Measurements from ENCODE around the gene GNAQ. TPM values are rescaled to one million over a fixed set of nuclear protein-coding genes. Genes with fewer than 3 reads are reported as not detected.

GNAQ gene
- total RNA-seq, 1 experiment from 2014 or later = 28.7 TPM

GRCh38 chr9:77744841-77745430 lies 286.7 kb downstream of the GNAQ start:
- H3K27ac ChIP-seq (ENCODE audit: low read depth, low read length) = no peak overlapping the region
- no peaks in the 10 kb centered on the region for H3K27me3 ChIP-seq (ENCODE audit: insufficient read depth, low read length)
- H3K4me1 ChIP-seq (ENCODE audit: control insufficient read depth in 1 of 2, insufficient read depth in 2 of 2, low read length in 2 of 2) = no peaks in the 10 kb centered on the region
- H3K4me2 ChIP-seq (ENCODE audit: low read length) = no peak overlapping the region
- RAD21 ChIA-PET (ENCODE audit: low non-redundant PET in 1 of 2, low total read pairs in 2 of 2, uncharacterized antibody in 2 of 2, unreplicated experiment in 2 of 2) = no interaction called here
- no peaks in the 10 kb centered on the region for H3K9me2 ChIP-seq (ENCODE audit: insufficient read depth)
- H2AFZ ChIP-seq (ENCODE audit: low read depth, low read length, poor library complexity, severe bottlenecking) = no peak overlapping the region
- no peaks in the 10 kb centered on the region for H3K79me2 ChIP-seq (ENCODE audit: insufficient read depth, low read length)
- ATAC-seq = no peak
- DNase-seq (ENCODE audit: low read depth, low spot score) = no peak
- POLR2A ChIA-PET = no interaction called here
- CTCF ChIA-PET = no interaction called here
- BruUV-seq (replicated peaks) = no TSS peak
- TF ChIP-seq CEBPB (IDR thresholded peaks at IDR 0.05; ENCODE audit: low read depth) (no peak), JUND (IDR thresholded peaks at IDR 0.05) (no peak), EZH2 (IDR thresholded peaks at IDR 0.05) (no peak), SRF (IDR thresholded peaks at IDR 0.05; ENCODE audit: low read depth) (no peak), CTCF (IDR thresholded peaks at IDR 0.05 in 2 of 3, conservative IDR thresholded peaks at IDR 0.05 in 1 of 3; ENCODE audit: borderline replicate concordance in 1 of 3, insufficient read depth in 1 of 3, low read depth in 2 of 3, low read length in 2 of 3) (no peak), SIN3A (IDR thresholded peaks at IDR 0.05; ENCODE audit: low read depth) (no peak), POLR2A (IDR thresholded peaks at IDR 0.05; ENCODE audit: borderline replicate concordance, extremely low read depth, insufficient read depth, insufficient read length) (no peak), CBX3 (IDR thresholded peaks at IDR 0.05; ENCODE audit: low read depth) (no peak), POLR2AphosphoS5 (IDR thresholded peaks at IDR 0.05; ENCODE audit: low read depth, low read length) (no peak), REST (IDR thresholded peaks at IDR 0.05; ENCODE audit: low read depth) (no peak), ZNF274 (IDR thresholded peaks at IDR 0.05; ENCODE audit: low read depth, low read length) (no peak), ZBTB33 (IDR thresholded peaks at IDR 0.05; ENCODE audit: extremely low read depth, insufficient replicate concordance, low read length) (no peak), YY1 (IDR thresholded peaks at IDR 0.05; ENCODE audit: extremely low read depth, insufficient replicate concordance, low read depth, low read length) (no peak), FOSL1 (IDR thresholded peaks at IDR 0.05; ENCODE audit: low read depth) (no peak), ATF3 (IDR thresholded peaks at IDR 0.05) (no peak)
- H3K36me3 ChIP-seq (ENCODE audit: control insufficient read depth in 1 of 2, insufficient read depth in 2 of 2, low read length in 2 of 2) = no peaks in the 10 kb centered on the region
- no peaks in the 10 kb centered on the region for H3K9me3 ChIP-seq (ENCODE audit: control insufficient read depth in 1 of 2, insufficient read depth in 1 of 2, low read depth in 1 of 2, low read length in 2 of 2)
- H4K20me1 ChIP-seq (ENCODE audit: insufficient read depth) = no peaks in the 10 kb centered on the region
- no peak overlapping the region for H3K9ac ChIP-seq (ENCODE audit: low read length)
- intact Hi-C loops (cut with micrococcal nuclease) = no loop called here
- no peak overlapping the region for H3K4me3 ChIP-seq (replicated peaks in 1 of 2; ENCODE audit: low read depth in 1 of 2, low read length in 2 of 2)
